Right renal cortex interstitium (tissue), 3 donors: ENCODE results near the gene CYP46A1. TPM values are rescaled to one million over a fixed set of nuclear protein-coding genes. Genes with fewer than 3 reads are reported as not detected.

ENCODE experiments used
- DNase-seq, 3 donors: peaks; one replicate each; pipeline ENCODE4 v3.0.0-alpha.2; 2013; ENCODE audit warnings: low read depth in 3 of 3, low spot score in 2 of 3
- polyA plus RNA-seq, 3 donors: library from polyadenylated mRNA; unstranded; fragments of 120-200 nt; gene quantifications; one replicate each; pipeline ENCODE4 v1.2.1, GENCODE V29; 2013; ENCODE audit not compliant: insufficient read length in 3 of 3

CYP46A1 gene
- polyA plus RNA-seq, 3 donors = 1.1 to 1.6 (median 1.4) TPM

GRCh38 chr14:99707420-99707819 lies 23.3 kb downstream of the CYP46A1 start:
- no peak for DNase-seq

- DNase-seq = no peak
Observed at GRCh38 chr14:99707921-99708320, 23.8 kb downstream of the CYP46A1 start.

- no peak for DNase-seq
Observed at GRCh38 chr14:99708449-99708848, 24.4 kb downstream of the CYP46A1 start.

- DNase-seq = no peak
Observed at GRCh38 chr14:99713972-99714371, 29.9 kb downstream of the CYP46A1 start.

- no peak for DNase-seq
Observed at GRCh38 chr14:99715266-99716000, 31.3 kb downstream of the CYP46A1 start.

- DNase-seq = no peak
Observed at GRCh38 chr14:99716091-99716849, 32.2 kb downstream of the CYP46A1 start.

GRCh38 chr14:99716850-99717681 lies 33.0 kb downstream of the CYP46A1 start:
- DNase-seq = no peak

GRCh38 chr14:99717682-99718013 lies 33.5 kb downstream of the CYP46A1 start:
- DNase-seq = no peak

GRCh38 chr14:99718031-99718810 lies 34.1 kb downstream of the CYP46A1 start:
- no peak for DNase-seq

GRCh38 chr14:99718811-99719192 lies 34.7 kb downstream of the CYP46A1 start:
- no peak for DNase-seq

GRCh38 chr14:99720941-99721791 lies 37.1 kb downstream of the CYP46A1 start:
- no peak for DNase-seq

GRCh38 chr14:99721792-99722516 lies 37.9 kb downstream of the CYP46A1 start:
- no peak for DNase-seq

GRCh38 chr14:99722741-99723140 lies 38.6 kb downstream of the CYP46A1 start:
- no peak for DNase-seq

- no peak for DNase-seq
Observed at GRCh38 chr14:99724196-99724891, 40.2 kb downstream of the CYP46A1 start.

GRCh38 chr14:99724939-99725773 lies 41.1 kb downstream of the CYP46A1 start:
- no peak for DNase-seq

- no peak for DNase-seq
Observed at GRCh38 chr14:99725774-99726537, 41.9 kb downstream of the CYP46A1 start.
